ENCODE data around the gene PRKCB.

The PRKCB gene

DNA sequence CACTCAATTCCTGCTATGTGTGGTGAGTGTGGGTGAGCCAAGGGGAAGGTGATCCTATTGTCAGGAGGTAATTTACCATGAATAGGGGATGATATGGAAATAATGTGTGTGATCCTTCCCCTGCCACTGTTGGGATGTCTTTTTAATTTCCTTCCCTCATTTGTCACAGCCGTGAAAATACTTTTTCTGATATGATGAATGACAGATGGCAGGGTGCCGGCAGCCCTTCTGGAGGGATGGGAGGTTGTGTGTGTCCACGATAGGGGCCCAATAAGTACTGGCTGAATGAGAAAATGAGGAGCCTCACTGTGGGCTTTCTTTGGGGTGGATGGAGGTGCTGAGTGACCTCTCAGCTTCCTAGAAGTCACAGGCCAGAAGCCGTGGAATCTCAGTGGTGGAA is 109.5 kb downstream of the PRKCB start:
- no peak overlapping the region for H3K27ac Mint-ChIP-seq
- H3K9me3 Mint-ChIP-seq = no peaks in the 10 kb centered on the region
- H3K36me3 Mint-ChIP-seq (ENCODE audit: low read depth) = no peaks in the 10 kb centered on the region
- H3K4me1 Mint-ChIP-seq = peaks cover 5% of the 10 kb centered on the region
- H3K27me3 Mint-ChIP-seq (ENCODE audit: low read depth, poor library complexity) = peaks cover 11% of the 10 kb centered on the region
- TF ChIP-seq CTCF (IDR thresholded peaks at IDR 0.05) = no peak
- no peak for DNase-seq
- H3K4me3 Mint-ChIP-seq = no peak overlapping the region

DNA sequence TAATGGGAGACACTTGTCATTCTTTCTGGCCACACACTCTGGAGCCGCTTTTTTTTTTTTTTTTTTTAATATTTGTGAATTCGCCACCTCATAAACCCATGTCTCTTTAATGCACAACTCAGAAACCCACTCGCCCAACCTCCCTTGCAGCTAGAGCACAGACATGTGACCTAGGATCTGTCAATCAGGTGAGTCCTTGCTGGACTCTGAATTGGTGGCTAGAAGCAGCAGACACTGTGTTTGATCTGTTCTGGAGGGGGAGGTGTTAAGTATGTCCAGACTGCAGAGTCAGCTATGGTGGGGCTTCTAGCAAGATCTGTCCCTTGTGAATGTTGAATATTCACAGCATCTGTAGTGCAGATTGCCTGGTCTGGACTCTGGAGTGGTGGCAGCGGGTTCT is 112.1 kb downstream of the PRKCB start:
- no peak for TF ChIP-seq CTCF (IDR thresholded peaks at IDR 0.05)
- Mint-ChIP-seq H3K4me1 (peaks cover 17% of the 10 kb centered on the region), H3K4me3 (no peak overlapping the region), H3K27ac (no peak overlapping the region), H3K36me3 (ENCODE audit: low read depth) (no peaks in the 10 kb centered on the region), H3K9me3 (no peaks in the 10 kb centered on the region), H3K27me3 (ENCODE audit: low read depth, poor library complexity) (peaks cover 7% of the 10 kb centered on the region)
- DNase-seq = no peak

GRCh38 chr16:23948949-23949411 is 113.2 kb downstream of the PRKCB start:
- Mint-ChIP-seq H3K9me3 (no peaks in the 10 kb centered on the region), H3K4me3 (no peak overlapping the region), H3K27ac (no peak overlapping the region), H3K27me3 (ENCODE audit: low read depth, poor library complexity) (peaks cover 6% of the 10 kb centered on the region), H3K4me1 (peaks cover 17% of the 10 kb centered on the region), H3K36me3 (ENCODE audit: low read depth) (no peaks in the 10 kb centered on the region)
- no peak for DNase-seq
- TF ChIP-seq CTCF (IDR thresholded peaks at IDR 0.05) = no peak

- no peak for DNase-seq
- Mint-ChIP-seq H3K4me1 (peaks cover 17% of the 10 kb centered on the region), H3K9me3 (no peaks in the 10 kb centered on the region), H3K4me3 (no peak overlapping the region), H3K27ac (no peak overlapping the region), H3K27me3 (ENCODE audit: low read depth, poor library complexity) (peaks cover 9% of the 10 kb centered on the region), H3K36me3 (ENCODE audit: low read depth) (no peaks in the 10 kb centered on the region)
- TF ChIP-seq CTCF (IDR thresholded peaks at IDR 0.05) = no peak
Measured at GRCh38 chr16:23949630-23950290, 114.0 kb downstream of the PRKCB start.

GRCh38 chr16:23950291-23950894 is 114.6 kb downstream of the PRKCB start:
- no peak overlapping the region for H3K27ac Mint-ChIP-seq
- no peak for TF ChIP-seq CTCF (IDR thresholded peaks at IDR 0.05)
- DNase-seq = no peak
- peaks cover 10% of the 10 kb centered on the region for H3K27me3 Mint-ChIP-seq (ENCODE audit: low read depth, poor library complexity)
- H3K36me3 Mint-ChIP-seq (ENCODE audit: low read depth) = no peaks in the 10 kb centered on the region
- no peak overlapping the region for H3K4me3 Mint-ChIP-seq
- peaks cover 12% of the 10 kb centered on the region for H3K4me1 Mint-ChIP-seq
- no peaks in the 10 kb centered on the region for H3K9me3 Mint-ChIP-seq

DNA sequence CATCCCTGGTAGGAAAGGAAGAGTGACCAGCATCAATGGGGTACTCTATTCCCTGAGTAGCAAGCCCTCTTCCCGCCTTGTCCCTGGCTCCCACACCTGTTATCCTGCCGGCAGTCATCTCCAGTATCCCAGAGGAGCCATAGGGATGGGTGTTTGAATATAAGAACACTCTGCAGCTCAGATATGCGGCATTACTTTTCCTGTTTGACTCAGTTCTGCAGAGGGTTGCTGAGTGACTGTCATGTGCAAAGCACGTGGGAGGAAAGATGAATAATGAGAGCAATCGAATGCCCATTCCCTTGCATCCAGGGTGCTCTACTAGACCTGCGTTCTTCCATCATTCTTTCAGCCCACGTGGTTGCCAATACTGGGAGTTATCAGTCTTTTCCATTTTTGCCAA is 115.1 kb downstream of the PRKCB start:
- no peak for TF ChIP-seq CTCF (IDR thresholded peaks at IDR 0.05)
- Mint-ChIP-seq H3K36me3 (ENCODE audit: low read depth) (no peaks in the 10 kb centered on the region), H3K9me3 (no peaks in the 10 kb centered on the region), H3K27ac (no peak overlapping the region), H3K4me3 (no peak overlapping the region), H3K27me3 (ENCODE audit: low read depth, poor library complexity) (peaks cover 10% of the 10 kb centered on the region), H3K4me1 (peaks cover 12% of the 10 kb centered on the region)
- DNase-seq = no peak
